PC-3 (cell line): ENCODE data around the gene MAN1B1. TPM values are rescaled to one million over a fixed set of nuclear protein-coding genes. Genes with fewer than 3 reads are reported as not detected.
A peak's percentile ranks its signal among the peaks of the same experiment; 100 is the strongest.

Experiments
- ATAC-seq: fragments of 200-7000 bp; cut with Tn5 transposase; 2 replicates; pipeline ENCODE4 v1.9.1; 2020; ENCODE audit warnings: mild to moderate bottlenecking, moderate library complexity
- BruUV-seq: library from RNA; stranded (reverse); fragments of 400-500 nt; replicated peaks from 2 replicates; lab custom pipeline; 2021; lab: Mats Ljungman, UMichigan
- CTCF ChIA-PET: fragments of 300-600 bp; sonication (Branson Sonifier 250); formaldehyde crosslinking; loops from one replicate; lab custom pipeline; 2022; ENCODE audit warnings: antibody characterized with exemption; lab: Charles Lee
- POLR2A ChIA-PET: fragments of 300-600 bp; sonication (Branson Sonifier 250); formaldehyde crosslinking; loops from one replicate; lab custom pipeline; 2022; ENCODE audit warnings: antibody characterized with exemption; ENCODE audit not compliant: unreplicated experiment; lab: Charles Lee
- DNase-seq: peaks from one replicate; pipeline ENCODE4 v3.0.0-alpha.2; 2015
- H2AFZ ChIP-seq: fragments of 300-600 bp; sonication (generic); 2 replicates; pipeline ENCODE4 v1.6.0; 2016; ENCODE audit warnings: antibody characterized with exemption, low read length
- H3F3A ChIP-seq: fragments of 300-600 bp; sonication (generic); one replicate; pipeline ENCODE4 v1.6.0; 2017; ENCODE audit warnings: antibody characterized with exemption, low read length, control low read depth, mild to moderate bottlenecking; ENCODE audit not compliant: unreplicated experiment
- H3K27ac ChIP-seq: fragments of 300-600 bp; sonication (generic); 2 replicates; pipeline ENCODE4 v1.5.1; 2016; ENCODE audit warnings: mild to moderate bottlenecking, low read length
- H3K27me3 ChIP-seq: fragments of 300-600 bp; sonication (generic); 2 replicates; pipeline ENCODE4 v1.6.1; 2016; ENCODE audit warnings: low read length, mixed read lengths
- H3K36me3 ChIP-seq: fragments of 300-600 bp; sonication (generic); 2 replicates; pipeline ENCODE4 v1.6.1; 2016; ENCODE audit warnings: low read depth, mixed run types, low read length, mixed read lengths
- H3K4me1 ChIP-seq: fragments of 300-600 bp; sonication (generic); 2 replicates; pipeline ENCODE4 v1.5.1; 2016; ENCODE audit warnings: low read length; ENCODE audit not compliant: insufficient read depth
- H3K4me2 ChIP-seq: fragments of 300-600 bp; sonication (generic); 2 replicates; pipeline ENCODE4 v1.6.0; 2016; ENCODE audit warnings: low read length
- H3K4me3 ChIP-seq: fragments of 300-600 bp; sonication (generic); 2 replicates; pipeline ENCODE4 v1.5.1; 2016; ENCODE audit warnings: mild to moderate bottlenecking, low read length, mixed read lengths
- H3K79me2 ChIP-seq: fragments of 300-600 bp; sonication (generic); 2 replicates; pipeline ENCODE4 v1.6.1; 2017; ENCODE audit warnings: low read length, mixed read lengths
- H3K9ac ChIP-seq: fragments of 300-600 bp; sonication (generic); 2 replicates; pipeline ENCODE4 v1.6.0; 2016; ENCODE audit warnings: mild to moderate bottlenecking, low read length
- H3K9me2 ChIP-seq: fragments of 300-600 bp; sonication (generic); replicated peaks from 2 replicates; pipeline ENCODE4 v1.6.1; 2016; ENCODE audit warnings: mixed run types, low read length, mixed read lengths
- H3K9me3 ChIP-seq: fragments of 300-600 bp; sonication (generic); 2 replicates; pipeline ENCODE4 v1.6.1; 2016; ENCODE audit warnings: low read length, mixed read lengths
- H4K20me1 ChIP-seq: fragments of 300-600 bp; sonication (generic); 2 replicates; pipeline ENCODE4 v1.6.1; 2016; ENCODE audit warnings: low read length, mixed read lengths
- EZH2 ChIP-seq: fragments of 300-600 bp; sonication (generic); IDR thresholded peaks from one replicate; pipeline ENCODE4 v1.6.1; 2017; ENCODE audit warnings: antibody characterized with exemption, mild to moderate bottlenecking, low read length; ENCODE audit not compliant: unreplicated experiment
- EZH2phosphoT487 ChIP-seq: fragments of 300-600 bp; sonication (generic); IDR thresholded peaks from 2 replicates; pipeline ENCODE4 v1.6.1; 2018; ENCODE audit warnings: mild to moderate bottlenecking, antibody characterized with exemption, low read length, borderline replicate concordance
- intact Hi-C: fragments of 100-400 bp; cut with micrococcal nuclease; formaldehyde crosslinking; loops from 2 replicates; pipeline ENCODE4 v1.9.0; 2023
- total RNA-seq: library from RNA; depleted of rRNA; stranded (reverse); fragments of >200 nt; gene quantifications from 2 replicates; pipeline ENCODE4 v1.2.3, GENCODE V29; 2014
- TF ChIP-seq, protein P1 (sequence below): fragments of 300-600 bp; sonication (generic); conservative IDR thresholded peaks from 2 replicates; pipeline ENCODE4 v1.5.1; 2017; ENCODE audit warnings: antibody characterized with exemption, low read depth, mild to moderate bottlenecking, low read length

The MAN1B1 gene
- total RNA-seq, 1 experiment from 2014 or later, result 65.5 TPM

DNA sequence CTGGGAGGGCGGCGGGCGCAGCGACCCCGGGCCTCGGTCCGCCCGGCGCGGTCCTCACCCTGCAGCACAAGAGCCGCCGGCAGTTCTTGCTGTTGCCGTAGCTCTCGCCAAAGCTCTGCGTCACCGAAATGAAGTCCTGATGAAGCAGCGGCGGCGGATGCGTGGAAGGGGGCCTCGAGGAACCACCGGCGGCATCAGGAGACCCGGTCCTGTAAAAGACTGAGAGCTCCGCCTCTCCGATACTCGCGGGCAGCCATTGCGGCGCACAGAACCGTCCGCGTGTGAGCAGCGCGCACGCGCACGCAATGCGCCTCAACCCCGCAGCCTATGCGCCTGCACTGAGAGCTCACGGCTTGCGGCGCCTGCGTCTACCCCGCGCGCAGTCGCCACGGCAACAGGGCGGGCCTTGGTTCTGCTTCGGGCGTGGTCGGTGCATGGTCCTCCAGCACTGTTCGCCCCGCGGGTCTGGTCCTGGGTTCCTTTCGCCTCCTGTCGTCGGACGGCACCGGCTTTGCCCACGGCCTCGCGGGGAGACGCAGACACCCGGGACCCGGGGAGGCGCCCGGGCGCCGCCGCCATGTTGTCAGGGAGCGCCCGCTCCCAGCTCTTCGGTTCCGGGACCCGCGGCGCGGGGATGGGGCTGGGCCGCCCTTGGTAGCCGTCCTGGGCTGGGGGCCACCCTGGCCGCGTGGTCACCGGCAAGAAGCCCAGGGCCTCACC lies 42.8 kb downstream of the MAN1B1 start:
- H4K20me1 ChIP-seq, result no peaks in the 10 kb centered on the region
- POLR2A ChIA-PET, result interaction anchor here (0.5 kb wide), 1 partner anchor 49 kb away, joined by 3 read pairs; no protein-coding TSS in a partner anchor
- DNase-seq, result peak; percentile 90
- H3K9me2 ChIP-seq, result no peaks in the 10 kb centered on the region
- H3K79me2 ChIP-seq, result peaks cover 38% of the 10 kb centered on the region
- H3K27ac ChIP-seq, result peak overlapping the region; percentile 37
- peak overlapping the region; percentile 83 for H3K4me3 ChIP-seq
- ATAC-seq, result peak; percentile 95
- H3K9me3 ChIP-seq, result no peaks in the 10 kb centered on the region
- no TSS peak for BruUV-seq
- H3F3A ChIP-seq, result no peaks in the 10 kb centered on the region
- no peaks in the 10 kb centered on the region for H3K27me3 ChIP-seq
- TF ChIP-seq EZH2 (no peak), EZH2phosphoT487 (no peak)
- TF ChIP-seq, protein P1, sequence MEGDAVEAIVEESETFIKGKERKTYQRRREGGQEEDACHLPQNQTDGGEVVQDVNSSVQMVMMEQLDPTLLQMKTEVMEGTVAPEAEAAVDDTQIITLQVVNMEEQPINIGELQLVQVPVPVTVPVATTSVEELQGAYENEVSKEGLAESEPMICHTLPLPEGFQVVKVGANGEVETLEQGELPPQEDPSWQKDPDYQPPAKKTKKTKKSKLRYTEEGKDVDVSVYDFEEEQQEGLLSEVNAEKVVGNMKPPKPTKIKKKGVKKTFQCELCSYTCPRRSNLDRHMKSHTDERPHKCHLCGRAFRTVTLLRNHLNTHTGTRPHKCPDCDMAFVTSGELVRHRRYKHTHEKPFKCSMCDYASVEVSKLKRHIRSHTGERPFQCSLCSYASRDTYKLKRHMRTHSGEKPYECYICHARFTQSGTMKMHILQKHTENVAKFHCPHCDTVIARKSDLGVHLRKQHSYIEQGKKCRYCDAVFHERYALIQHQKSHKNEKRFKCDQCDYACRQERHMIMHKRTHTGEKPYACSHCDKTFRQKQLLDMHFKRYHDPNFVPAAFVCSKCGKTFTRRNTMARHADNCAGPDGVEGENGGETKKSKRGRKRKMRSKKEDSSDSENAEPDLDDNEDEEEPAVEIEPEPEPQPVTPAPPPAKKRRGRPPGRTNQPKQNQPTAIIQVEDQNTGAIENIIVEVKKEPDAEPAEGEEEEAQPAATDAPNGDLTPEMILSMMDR, result no peak
- peak overlapping the region; percentile 96 for H3K9ac ChIP-seq
- H3K4me2 ChIP-seq, result peak overlapping the region; percentile 100
- peak overlapping the region; percentile 84 for H2AFZ ChIP-seq
- no peaks in the 10 kb centered on the region for H3K36me3 ChIP-seq
- CTCF ChIA-PET, result interaction anchor here (0.5 to 1.1 kb wide), 6 partner anchors 20 to 164 kb away, joined by 3 to 6 read pairs (median 3); no protein-coding TSS in a partner anchor
- peaks cover 10% of the 10 kb centered on the region; the same call in 1 of the 2 replicates for H3K4me1 ChIP-seq
- intact Hi-C loops, result no loop called here

DNA sequence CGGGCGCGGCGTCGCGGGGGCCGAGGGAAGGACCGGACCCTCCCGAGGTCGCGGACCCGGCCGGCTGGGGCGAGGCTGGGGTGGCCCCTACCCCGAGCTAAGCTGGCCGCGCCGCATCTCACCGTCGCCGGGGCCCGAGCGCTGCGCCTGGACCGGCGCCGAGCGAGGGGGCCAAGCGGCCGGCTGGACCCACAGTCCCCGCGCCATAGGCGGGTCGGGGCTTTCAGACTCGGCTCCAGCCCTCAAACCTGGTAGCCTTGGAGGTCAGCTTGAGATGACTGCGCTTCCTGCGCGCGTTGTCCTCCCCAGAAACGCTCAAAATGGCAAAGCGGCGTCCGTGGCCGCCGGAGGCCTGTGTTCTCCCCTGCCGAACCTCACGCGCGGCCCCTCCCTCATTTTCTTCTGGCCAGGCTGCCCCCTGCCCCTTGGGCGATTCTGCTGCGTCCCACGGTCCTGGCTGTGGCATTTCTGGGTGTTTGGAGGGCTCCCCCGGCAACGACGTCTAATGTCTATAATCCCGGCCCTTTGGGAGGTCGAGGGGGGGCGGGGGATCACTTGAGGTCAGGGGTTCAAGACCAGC lies 43.5 kb downstream of the MAN1B1 start:
- Histone ChIP-seq H3K9me3 (no peaks in the 10 kb centered on the region), H3K36me3 (no peaks in the 10 kb centered on the region), H3K9me2 (no peaks in the 10 kb centered on the region), H3F3A (no peaks in the 10 kb centered on the region), H3K4me2 (peak overlapping the region; percentile 100), H3K4me3 (peak overlapping the region; percentile 83), H3K27me3 (no peaks in the 10 kb centered on the region), H2AFZ (peak overlapping the region; percentile 84), H4K20me1 (no peaks in the 10 kb centered on the region), H3K9ac (peak overlapping the region; percentile 96), H3K27ac (peak overlapping the region; percentile 34; the same call in 1 of the 2 replicates), H3K4me1 (peaks cover 10% of the 10 kb centered on the region; the same call in 1 of the 2 replicates), H3K79me2 (peaks cover 38% of the 10 kb centered on the region)
- no TSS peak for BruUV-seq
- intact Hi-C loops, result no loop called here
- peak; percentile 30 for ATAC-seq
- CTCF ChIA-PET, result interaction anchor here (0.8 to 1.1 kb wide), 4 partner anchors 19 to 156 kb away, joined by 3 to 6 read pairs (median 3); no protein-coding TSS in a partner anchor
- POLR2A ChIA-PET, result interaction anchor here (0.5 kb wide), 1 partner anchor 49 kb away, joined by 3 read pairs; no protein-coding TSS in a partner anchor
- TF ChIP-seq EZH2 (no peak), EZH2phosphoT487 (no peak)
- TF ChIP-seq, protein P1, result no peak
- DNase-seq, result no peak
